Measurements from ENCODE around the gene DIPK1B.
"Not testable (repeated sequence)": the region's sequence is repeated elsewhere in the genome, so short reads cannot be mapped to it uniquely, and the experiment has no call there.

Gene DIPK1B

DNA sequence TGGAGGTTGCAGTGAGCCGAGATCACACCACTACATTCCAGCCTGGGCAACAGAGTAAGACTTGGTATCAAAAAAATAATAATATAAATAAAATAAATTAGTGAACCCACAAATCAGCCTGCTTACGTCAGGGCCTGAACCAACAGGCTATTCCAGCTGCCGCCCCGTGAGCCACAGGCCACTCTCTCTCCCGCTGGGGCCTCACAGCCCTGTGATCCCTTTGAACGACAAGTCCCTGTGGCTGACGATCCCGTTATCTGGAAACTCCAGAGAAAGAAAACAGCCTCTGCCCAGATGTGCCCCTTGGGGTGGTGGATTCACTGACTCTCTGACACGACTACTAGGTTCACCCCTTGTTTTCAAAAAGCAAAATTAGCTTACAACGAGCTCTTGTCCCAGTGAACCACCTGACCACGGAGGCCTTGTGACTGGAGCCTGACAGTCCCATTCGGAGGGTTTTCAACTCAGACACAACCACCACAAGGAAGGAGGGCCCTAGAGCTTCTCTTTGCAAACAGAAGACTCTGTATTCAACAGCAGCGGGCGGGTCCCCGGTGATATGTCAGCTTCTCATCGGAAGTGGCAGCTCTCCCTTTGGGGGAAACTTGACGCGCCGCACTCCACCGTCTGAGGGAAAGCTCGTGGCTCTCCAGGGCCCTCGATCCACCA lies 4.4 kb upstream of the DIPK1B start:
- H3K4me3 ChIP-seq (ENCODE audit: control insufficient read depth, low read depth, low read length) = no peak overlapping the region
- no peak for DNase-seq (ENCODE audit: low read depth)
- TF ChIP-seq, protein P1, sequence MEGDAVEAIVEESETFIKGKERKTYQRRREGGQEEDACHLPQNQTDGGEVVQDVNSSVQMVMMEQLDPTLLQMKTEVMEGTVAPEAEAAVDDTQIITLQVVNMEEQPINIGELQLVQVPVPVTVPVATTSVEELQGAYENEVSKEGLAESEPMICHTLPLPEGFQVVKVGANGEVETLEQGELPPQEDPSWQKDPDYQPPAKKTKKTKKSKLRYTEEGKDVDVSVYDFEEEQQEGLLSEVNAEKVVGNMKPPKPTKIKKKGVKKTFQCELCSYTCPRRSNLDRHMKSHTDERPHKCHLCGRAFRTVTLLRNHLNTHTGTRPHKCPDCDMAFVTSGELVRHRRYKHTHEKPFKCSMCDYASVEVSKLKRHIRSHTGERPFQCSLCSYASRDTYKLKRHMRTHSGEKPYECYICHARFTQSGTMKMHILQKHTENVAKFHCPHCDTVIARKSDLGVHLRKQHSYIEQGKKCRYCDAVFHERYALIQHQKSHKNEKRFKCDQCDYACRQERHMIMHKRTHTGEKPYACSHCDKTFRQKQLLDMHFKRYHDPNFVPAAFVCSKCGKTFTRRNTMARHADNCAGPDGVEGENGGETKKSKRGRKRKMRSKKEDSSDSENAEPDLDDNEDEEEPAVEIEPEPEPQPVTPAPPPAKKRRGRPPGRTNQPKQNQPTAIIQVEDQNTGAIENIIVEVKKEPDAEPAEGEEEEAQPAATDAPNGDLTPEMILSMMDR (conservative IDR thresholded peaks at IDR 0.05; ENCODE audit: control insufficient read depth, insufficient read depth, low read depth, low read length) = no peak

DNA sequence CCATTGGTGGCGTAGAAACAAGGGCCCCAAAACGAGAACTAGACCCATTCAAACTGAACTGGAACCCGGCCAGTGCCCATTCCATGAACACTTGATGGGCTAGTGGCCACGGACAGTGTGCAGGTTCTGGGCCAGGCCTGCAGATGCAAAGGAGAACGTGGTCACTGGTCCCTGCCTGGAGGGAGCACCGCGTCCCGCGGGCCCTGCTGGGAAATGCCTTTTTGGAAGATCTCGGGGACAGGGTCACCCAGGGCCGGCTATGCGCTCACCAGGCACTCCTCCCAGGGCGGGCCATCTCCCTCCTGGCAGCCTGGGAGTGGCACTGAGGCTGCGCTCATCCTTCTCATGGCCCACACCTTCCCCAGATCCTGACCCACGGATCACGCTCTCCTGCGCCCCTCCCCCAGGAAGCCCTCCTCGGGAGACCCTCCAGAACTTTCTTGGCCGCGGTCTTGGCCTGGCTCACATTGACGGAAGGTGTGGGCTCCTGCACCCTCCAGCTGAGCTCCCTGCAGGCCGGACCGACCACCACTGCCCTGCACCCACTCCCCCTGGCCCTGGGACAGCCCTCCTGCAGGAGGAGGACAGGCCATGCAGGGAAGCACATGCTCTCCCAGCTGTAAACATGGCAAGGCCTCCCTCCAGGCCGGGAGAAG lies 2.8 kb upstream of the DIPK1B start:
- no peak overlapping the region for H3K4me3 ChIP-seq (ENCODE audit: control insufficient read depth, low read depth, low read length)
- TF ChIP-seq, protein P1 (conservative IDR thresholded peaks at IDR 0.05; ENCODE audit: control insufficient read depth, insufficient read depth, low read depth, low read length) = no peak

DNA sequence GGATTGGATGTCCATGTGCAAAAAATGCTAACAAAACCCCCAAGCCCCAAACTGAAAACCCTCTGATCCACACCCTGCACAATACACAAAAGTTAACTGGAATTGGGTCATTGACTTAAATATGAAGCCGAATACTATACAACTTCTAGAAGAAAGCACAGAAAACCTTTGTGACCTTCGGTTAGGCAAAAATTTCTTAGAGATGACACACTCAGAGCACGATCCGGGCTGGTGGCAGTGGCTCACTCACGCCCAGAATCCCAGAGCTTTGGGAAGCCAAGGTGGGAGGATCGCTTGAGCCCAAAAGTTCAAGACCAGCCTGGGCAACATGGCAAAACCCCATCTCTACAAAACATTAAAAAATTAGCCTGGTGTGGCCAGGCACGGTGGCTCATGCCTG lies 1.8 kb upstream of the DIPK1B start:
- no peak overlapping the region for H3K4me3 ChIP-seq (ENCODE audit: control insufficient read depth, low read depth, low read length)
- no peak for DNase-seq (ENCODE audit: low read depth)
- TF ChIP-seq, protein P1 (conservative IDR thresholded peaks at IDR 0.05; ENCODE audit: control insufficient read depth, insufficient read depth, low read depth, low read length) = no peak

More for the DNA sequence above, 2.8 kb upstream of the DIPK1B start:
- no peak for DNase-seq (ENCODE audit: low read depth)

DNA sequence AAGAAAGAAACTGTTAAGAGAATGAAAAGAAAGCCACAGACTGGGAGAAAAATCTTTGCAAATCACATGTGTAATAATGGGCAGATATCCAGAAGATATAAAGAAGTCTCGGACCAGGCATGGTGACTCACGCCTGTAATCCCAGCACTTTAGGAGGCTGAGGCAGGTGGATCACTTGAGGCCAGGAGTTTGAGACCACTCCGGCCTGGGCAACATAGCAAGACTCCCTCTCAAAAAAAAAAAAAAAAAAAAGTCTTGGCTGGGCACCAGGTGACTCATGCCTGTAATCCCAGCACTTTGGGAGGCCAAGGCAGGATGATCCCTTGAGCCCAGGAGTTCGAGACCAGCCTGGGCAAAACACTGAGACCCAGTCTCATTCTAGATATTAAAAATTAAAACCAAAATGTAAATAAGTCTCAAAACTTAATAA lies 1.1 kb upstream of the DIPK1B start:
- H3K4me3 ChIP-seq (ENCODE audit: control insufficient read depth, low read depth, low read length) = not testable (repeated sequence)
- DNase-seq (ENCODE audit: low read depth) = peak; percentile 56

DNA sequence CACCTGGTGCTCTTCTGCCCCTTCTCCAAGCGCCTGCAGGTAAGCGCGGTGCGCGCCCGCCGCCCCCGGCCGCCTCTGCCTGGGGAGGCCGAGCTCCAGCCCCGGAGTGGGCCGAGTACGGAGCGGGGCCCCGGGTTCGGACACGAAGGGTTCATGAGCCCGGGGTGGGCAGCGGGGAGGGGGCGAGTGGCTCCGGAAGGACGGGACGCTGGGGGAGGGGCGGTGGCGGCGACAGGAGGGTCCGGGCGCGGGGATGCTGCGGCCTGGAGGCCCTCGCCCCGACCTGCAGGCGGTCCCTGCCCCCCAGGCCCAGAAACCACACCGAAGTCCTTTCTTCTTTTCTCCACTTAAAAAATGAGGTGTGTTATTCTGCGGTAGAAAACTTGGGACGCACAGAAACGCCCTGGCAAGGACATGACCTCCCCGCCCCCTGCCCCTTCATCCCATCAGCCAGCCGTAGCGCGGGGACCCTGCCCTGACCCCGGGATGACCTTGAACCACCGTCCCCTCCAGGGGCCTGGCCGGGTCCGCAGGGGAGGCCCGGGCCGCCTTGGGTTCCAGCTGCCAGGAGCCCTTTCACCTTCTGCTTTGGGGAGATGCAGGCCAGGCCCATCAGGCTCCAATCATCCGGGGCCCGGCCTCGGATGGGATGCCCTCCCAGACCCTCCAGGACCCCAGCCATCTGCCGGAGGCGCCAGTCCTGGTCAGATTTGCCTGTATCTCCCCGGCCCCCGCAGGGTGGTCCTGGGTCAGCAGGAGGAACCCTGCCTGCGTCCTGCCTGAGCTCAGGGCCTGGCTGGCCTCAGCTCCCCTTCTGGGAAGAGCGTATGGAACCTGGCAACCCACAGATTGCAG lies 545 bp downstream of the DIPK1B start:
- TF ChIP-seq, protein P1 (conservative IDR thresholded peaks at IDR 0.05; ENCODE audit: control insufficient read depth, insufficient read depth, low read depth, low read length) = no peak
- DNase-seq (ENCODE audit: low read depth) = no peak
- no peak overlapping the region for H3K4me3 ChIP-seq (ENCODE audit: control insufficient read depth, low read depth, low read length)

DNA sequence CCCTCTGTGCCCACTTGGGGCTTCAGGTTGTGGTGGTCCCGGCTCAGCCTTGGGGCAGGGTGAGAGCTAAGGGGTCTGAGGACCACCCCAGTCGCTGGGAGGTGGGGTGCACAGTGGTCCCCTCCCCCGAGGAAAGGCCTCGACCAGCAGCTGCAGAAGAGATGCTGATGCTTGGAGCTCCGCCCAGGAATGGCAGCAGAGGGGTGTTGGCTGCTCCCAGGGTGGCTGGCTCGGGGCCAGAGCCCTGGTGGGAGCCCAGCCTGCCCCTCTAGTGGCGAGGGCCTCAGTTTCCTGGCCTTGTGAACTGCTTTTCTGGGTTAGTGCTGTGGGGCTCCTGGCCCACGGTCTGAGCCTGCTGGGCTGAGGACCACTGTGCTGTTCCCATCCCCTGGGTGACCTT lies 1.2 kb downstream of the DIPK1B start:
- DNase-seq (ENCODE audit: low read depth) = no peak
- H3K4me3 ChIP-seq (ENCODE audit: control insufficient read depth, low read depth, low read length) = no peak overlapping the region
- TF ChIP-seq, protein P1 (conservative IDR thresholded peaks at IDR 0.05; ENCODE audit: control insufficient read depth, insufficient read depth, low read depth, low read length) = no peak

Measured in fibroblast of mammary gland (primary cell).